ENCODE results near the gene AP1G2.

AP1G2 gene

DNA sequence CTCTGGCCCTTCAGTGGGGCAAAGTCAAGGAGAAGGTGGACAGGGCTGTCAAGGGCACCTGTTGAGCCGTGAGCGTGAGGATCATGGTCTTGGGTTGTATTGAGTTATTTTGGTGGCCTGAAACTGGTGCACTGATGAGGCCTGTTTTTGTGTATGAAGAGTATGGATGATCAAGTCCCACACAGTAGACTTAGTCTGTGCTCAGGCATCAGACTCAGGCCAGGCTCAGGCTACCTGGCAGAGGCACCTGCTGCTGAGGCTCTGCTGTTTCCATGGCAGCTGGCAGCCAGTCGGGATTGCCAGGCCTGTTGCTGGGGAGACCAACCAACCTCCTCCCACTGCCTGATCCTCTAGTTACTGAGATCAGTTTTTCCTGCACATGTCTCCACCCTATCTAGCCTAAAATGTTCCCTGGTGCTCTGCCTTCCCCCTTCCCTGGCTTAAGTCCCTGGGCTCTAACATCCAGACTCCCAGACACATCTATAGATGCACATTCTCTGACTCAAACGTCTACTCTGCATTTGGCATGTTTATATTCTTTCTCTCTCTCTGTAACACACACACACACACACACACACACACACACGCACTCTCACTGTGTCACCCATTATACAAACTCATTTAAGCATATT, 5.9 kb upstream of the AP1G2 start:
- Histone ChIP-seq H4K91ac (ENCODE audit: low read length) (no peak overlapping the region), H3K4ac (ENCODE audit: low read depth in 1 of 2, low read length in 2 of 2) (no peak overlapping the region), H2AFZ (ENCODE audit: low read depth, low read length) (no peak overlapping the region), H2AK5ac (ENCODE audit: low read length, severe bottlenecking) (no peak overlapping the region), H3K27me3 (ENCODE audit: control insufficient read depth in 1 of 2, insufficient read depth in 1 of 2, low read length in 2 of 2) (peaks cover 63 to 72% of the 10 kb centered on the region in 2 experiments), H2BK15ac (ENCODE audit: low read depth, poor library complexity, severe bottlenecking) (no peak overlapping the region), H3K14ac (ENCODE audit: low read length in 2 of 2) (no peak overlapping the region), H3K23ac (ENCODE audit: low read length in 2 of 2) (peak overlapping the region in 1 of 2 experiments; percentile 50), H3K18ac (ENCODE audit: low read depth in 1 of 2, low read length in 2 of 2) (no peak overlapping the region), H3K4me3 (ENCODE audit: insufficient read depth in 1 of 2, low read depth in 1 of 2, low read length in 2 of 2) (no peak overlapping the region), H3K9ac (ENCODE audit: low read length) (no peak overlapping the region), H3K27ac (ENCODE audit: low read length, poor library complexity, severe bottlenecking) (no peak overlapping the region), H3K36me3 (ENCODE audit: control insufficient read depth in 1 of 2, insufficient read depth in 2 of 2, low read depth in 1 of 2, low read length in 2 of 2) (peaks cover 0 to 2% of the 10 kb centered on the region in 2 experiments), H2BK5ac (ENCODE audit: low read depth, low read length, poor library complexity, severe bottlenecking) (no peak overlapping the region), H3K9me3 (ENCODE audit: control insufficient read depth, low read length) (no peaks in the 10 kb centered on the region), H4K8ac (ENCODE audit: low read length) (no peak overlapping the region), H2BK120ac (ENCODE audit: low read depth, low read length) (no peak overlapping the region), H3K79me1 (replicated peaks; ENCODE audit: low read length, poor library complexity, severe bottlenecking) (no peaks in the 10 kb centered on the region), H3K4me2 (ENCODE audit: low read length, poor library complexity, severe bottlenecking) (no peak overlapping the region), H3K4me1 (ENCODE audit: control insufficient read depth, insufficient read depth, low read depth, low read length) (peaks cover 15% of the 10 kb centered on the region), H2BK12ac (ENCODE audit: low read length in 2 of 2) (no peak overlapping the region)
- 53% methylated on average over 5 of the region's 5 CpGs for WGBS
- DNase-seq = peak; percentile 26

DNA sequence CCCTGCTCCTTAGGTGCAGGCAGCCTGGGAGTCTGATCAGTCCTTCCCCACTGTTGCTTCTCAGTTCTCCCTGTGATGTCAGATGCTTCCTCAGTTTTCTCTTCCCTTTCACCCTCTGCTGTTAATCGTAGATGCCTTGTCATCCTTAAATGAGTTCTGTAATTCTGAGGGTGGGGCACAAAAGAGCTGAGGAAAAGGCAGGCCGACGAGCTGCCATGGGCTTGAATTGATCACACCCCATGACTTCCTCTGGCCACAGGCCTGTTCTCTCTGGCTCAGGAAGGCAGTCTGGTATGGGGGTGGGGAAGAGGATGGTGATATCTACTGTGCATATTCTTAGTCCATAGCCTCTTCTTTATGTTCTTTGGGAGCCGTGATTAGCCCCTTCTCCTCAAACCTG, 5.2 kb upstream of the AP1G2 start:
- no peak overlapping the region for H3K23ac ChIP-seq (ENCODE audit: low read length in 2 of 2)
- peaks cover 0 to 2% of the 10 kb centered on the region in 2 experiments for H3K36me3 ChIP-seq (ENCODE audit: control insufficient read depth in 1 of 2, insufficient read depth in 2 of 2, low read depth in 1 of 2, low read length in 2 of 2)
- H2BK5ac ChIP-seq (ENCODE audit: low read depth, low read length, poor library complexity, severe bottlenecking) = no peak overlapping the region
- DNase-seq = no peak
- no peak overlapping the region for H3K9ac ChIP-seq (ENCODE audit: low read length)
- H3K4ac ChIP-seq (ENCODE audit: low read depth in 1 of 2, low read length in 2 of 2) = no peak overlapping the region
- whole genome bisulfite sequencing = 57% methylated on average over 4 of the region's 4 CpGs
- H2AK5ac ChIP-seq (ENCODE audit: low read length, severe bottlenecking) = no peak overlapping the region
- peaks cover 56 to 66% of the 10 kb centered on the region in 2 experiments for H3K27me3 ChIP-seq (ENCODE audit: control insufficient read depth in 1 of 2, insufficient read depth in 1 of 2, low read length in 2 of 2)
- H3K4me1 ChIP-seq (ENCODE audit: control insufficient read depth, insufficient read depth, low read depth, low read length) = peaks cover 15% of the 10 kb centered on the region
- H3K79me1 ChIP-seq (replicated peaks; ENCODE audit: low read length, poor library complexity, severe bottlenecking) = no peaks in the 10 kb centered on the region
- no peak overlapping the region for H2BK12ac ChIP-seq (ENCODE audit: low read length in 2 of 2)
- H2BK15ac ChIP-seq (ENCODE audit: low read depth, poor library complexity, severe bottlenecking) = no peak overlapping the region
- no peaks in the 10 kb centered on the region for H3K9me3 ChIP-seq (ENCODE audit: control insufficient read depth, low read length)
- H3K4me2 ChIP-seq (ENCODE audit: low read length, poor library complexity, severe bottlenecking) = no peak overlapping the region
- no peak overlapping the region for H3K18ac ChIP-seq (ENCODE audit: low read depth in 1 of 2, low read length in 2 of 2)
- H3K4me3 ChIP-seq (ENCODE audit: insufficient read depth in 1 of 2, low read depth in 1 of 2, low read length in 2 of 2) = no peak overlapping the region
- H4K91ac ChIP-seq (ENCODE audit: low read length) = no peak overlapping the region
- H2BK120ac ChIP-seq (ENCODE audit: low read depth, low read length) = no peak overlapping the region
- H3K14ac ChIP-seq (ENCODE audit: low read length in 2 of 2) = no peak overlapping the region
- H3K27ac ChIP-seq (ENCODE audit: low read length, poor library complexity, severe bottlenecking) = no peak overlapping the region
- H4K8ac ChIP-seq (ENCODE audit: low read length) = no peak overlapping the region
- no peak overlapping the region for H2AFZ ChIP-seq (ENCODE audit: low read depth, low read length)

- WGBS = 68% methylated on average over 4 of the region's 4 CpGs
- Histone ChIP-seq H3K4me2 (ENCODE audit: low read length, poor library complexity, severe bottlenecking) (no peak overlapping the region), H2AK5ac (ENCODE audit: low read length, severe bottlenecking) (no peak overlapping the region), H3K4me3 (ENCODE audit: insufficient read depth in 1 of 2, low read depth in 1 of 2, low read length in 2 of 2) (no peak overlapping the region), H2AFZ (ENCODE audit: low read depth, low read length) (no peak overlapping the region), H3K4me1 (ENCODE audit: control insufficient read depth, insufficient read depth, low read depth, low read length) (peaks cover 18% of the 10 kb centered on the region), H4K8ac (ENCODE audit: low read length) (no peak overlapping the region), H3K18ac (ENCODE audit: low read depth in 1 of 2, low read length in 2 of 2) (no peak overlapping the region), H2BK15ac (ENCODE audit: low read depth, poor library complexity, severe bottlenecking) (no peak overlapping the region), H4K91ac (ENCODE audit: low read length) (no peak overlapping the region), H3K79me1 (replicated peaks; ENCODE audit: low read length, poor library complexity, severe bottlenecking) (no peaks in the 10 kb centered on the region), H2BK5ac (ENCODE audit: low read depth, low read length, poor library complexity, severe bottlenecking) (no peak overlapping the region), H3K27ac (ENCODE audit: low read length, poor library complexity, severe bottlenecking) (no peak overlapping the region), H2BK12ac (ENCODE audit: low read length in 2 of 2) (no peak overlapping the region), H3K9me3 (ENCODE audit: control insufficient read depth, low read length) (no peaks in the 10 kb centered on the region), H3K27me3 (ENCODE audit: control insufficient read depth in 1 of 2, insufficient read depth in 1 of 2, low read length in 2 of 2) (peaks cover 53 to 62% of the 10 kb centered on the region in 2 experiments), H3K36me3 (ENCODE audit: control insufficient read depth in 1 of 2, insufficient read depth in 2 of 2, low read depth in 1 of 2, low read length in 2 of 2) (peaks cover 0 to 2% of the 10 kb centered on the region in 2 experiments), H3K14ac (ENCODE audit: low read length in 2 of 2) (no peak overlapping the region), H3K23ac (ENCODE audit: low read length in 2 of 2) (no peak overlapping the region), H3K4ac (ENCODE audit: low read depth in 1 of 2, low read length in 2 of 2) (no peak overlapping the region), H2BK120ac (ENCODE audit: low read depth, low read length) (no peak overlapping the region), H3K9ac (ENCODE audit: low read length) (no peak overlapping the region)
- no peak for DNase-seq
Measured at GRCh38 chr14:23572524-23572828, 4.9 kb upstream of the AP1G2 start.

GRCh38 chr14:23571701-23572523, 4.3 kb upstream of the AP1G2 start:
- Histone ChIP-seq H3K27me3 (ENCODE audit: control insufficient read depth in 1 of 2, insufficient read depth in 1 of 2, low read length in 2 of 2) (peaks cover 47 to 58% of the 10 kb centered on the region in 2 experiments), H2BK120ac (ENCODE audit: low read depth, low read length) (no peak overlapping the region), H2AFZ (ENCODE audit: low read depth, low read length) (no peak overlapping the region), H3K36me3 (ENCODE audit: control insufficient read depth in 1 of 2, insufficient read depth in 2 of 2, low read depth in 1 of 2, low read length in 2 of 2) (peaks cover 0 to 2% of the 10 kb centered on the region in 2 experiments), H3K4me3 (ENCODE audit: insufficient read depth in 1 of 2, low read depth in 1 of 2, low read length in 2 of 2) (no peak overlapping the region), H3K27ac (ENCODE audit: low read length, poor library complexity, severe bottlenecking) (no peak overlapping the region), H3K4ac (ENCODE audit: low read depth in 1 of 2, low read length in 2 of 2) (no peak overlapping the region), H2BK5ac (ENCODE audit: low read depth, low read length, poor library complexity, severe bottlenecking) (no peak overlapping the region), H3K23ac (ENCODE audit: low read length in 2 of 2) (no peak overlapping the region), H3K18ac (ENCODE audit: low read depth in 1 of 2, low read length in 2 of 2) (no peak overlapping the region), H3K79me1 (replicated peaks; ENCODE audit: low read length, poor library complexity, severe bottlenecking) (peaks cover 4% of the 10 kb centered on the region), H3K14ac (ENCODE audit: low read length in 2 of 2) (peak overlapping the region in 1 of 2 experiments; percentile 71), H2BK12ac (ENCODE audit: low read length in 2 of 2) (no peak overlapping the region), H2AK5ac (ENCODE audit: low read length, severe bottlenecking) (no peak overlapping the region), H4K91ac (ENCODE audit: low read length) (no peak overlapping the region), H2BK15ac (ENCODE audit: low read depth, poor library complexity, severe bottlenecking) (no peak overlapping the region), H4K8ac (ENCODE audit: low read length) (no peak overlapping the region), H3K4me2 (ENCODE audit: low read length, poor library complexity, severe bottlenecking) (no peak overlapping the region), H3K9me3 (ENCODE audit: control insufficient read depth, low read length) (no peaks in the 10 kb centered on the region), H3K4me1 (ENCODE audit: control insufficient read depth, insufficient read depth, low read depth, low read length) (peaks cover 14% of the 10 kb centered on the region), H3K9ac (ENCODE audit: low read length) (no peak overlapping the region)
- no peak for DNase-seq
- WGBS = 63% methylated on average over 14 of the region's 14 CpGs
